Mesothelial cell of epicardium (in vitro differentiated cells): ENCODE results near the gene PACRG. TPM values are rescaled to one million over a fixed set of nuclear protein-coding genes. Genes with fewer than 3 reads are reported as not detected.

ENCODE experiments used
- DNase-seq, 2 experiments: peaks; one replicate each; pipeline ENCODE4 v3.0.0; 2021; ENCODE audit warnings: low spot score in 2 of 2; ENCODE audit not compliant: unreplicated experiment in 2 of 2
- H3K27ac Mint-ChIP-seq: 2 replicates; pipeline ENCODE4 v1.8.0; 2021; ENCODE audit warnings: mixed read lengths
- H3K27me3 Mint-ChIP-seq: 2 replicates; pipeline ENCODE4 v1.8.0; 2021; ENCODE audit warnings: low read depth, mixed read lengths
- H3K36me3 Mint-ChIP-seq: 2 replicates; pipeline ENCODE4 v1.8.0; 2021; ENCODE audit warnings: mixed read lengths
- H3K4me1 Mint-ChIP-seq: 2 replicates; pipeline ENCODE4 v1.8.0; 2021; ENCODE audit warnings: mixed read lengths
- H3K4me3 Mint-ChIP-seq: 2 replicates; pipeline ENCODE4 v1.8.0; 2021; ENCODE audit warnings: mild to moderate bottlenecking, moderate library complexity, mixed read lengths
- H3K9me3 Mint-ChIP-seq: 2 replicates; pipeline ENCODE4 v1.8.0; 2021; ENCODE audit warnings: mixed read lengths
- CTCF ChIP-seq: fragments of 200-600 bp; sonication (generic); IDR thresholded peaks from one replicate; pipeline ENCODE4 v1.5.0; 2021; ENCODE audit warnings: antibody characterized with exemption; ENCODE audit not compliant: unreplicated experiment
- total RNA-seq: library from RNA; stranded (reverse); gene quantifications from 3 replicates; pipeline ENCODE4 v1.2.1, GENCODE V29; 2021

The PACRG gene
- total RNA-seq, 1 donor from 2014 or later, result 1.6 TPM

- Mint-ChIP-seq H3K4me3 (no peak overlapping the region), H3K27me3 (no peaks in the 10 kb centered on the region), H3K36me3 (no peaks in the 10 kb centered on the region), H3K27ac (no peak overlapping the region), H3K4me1 (peaks cover 26% of the 10 kb centered on the region), H3K9me3 (no peaks in the 10 kb centered on the region)
- TF ChIP-seq CTCF, result no peak
- DNase-seq, result no peak
Observed at GRCh38 chr6:163356743-163357142, 629.0 kb downstream of the PACRG start.

- Mint-ChIP-seq H3K9me3 (no peaks in the 10 kb centered on the region), H3K27ac (no peak overlapping the region), H3K4me3 (no peak overlapping the region), H3K36me3 (no peaks in the 10 kb centered on the region), H3K4me1 (peaks cover 4% of the 10 kb centered on the region), H3K27me3 (no peaks in the 10 kb centered on the region)
- no peak for DNase-seq
- no peak for TF ChIP-seq CTCF
Observed at GRCh38 chr6:163364641-163365040, 636.9 kb downstream of the PACRG start.

Other genes starting within 250 kb of the PACRG start
- gene PRKN, start 208 bp upstream of the PACRG start, total RNA-seq, result 6.8 to 8.0 TPM (median 7.6 TPM) in 3 replicates